ENCODE measurements around the gene DHX16. TPM values are rescaled to one million over a fixed set of nuclear protein-coding genes. Genes with fewer than 3 reads are reported as not detected.

Gene DHX16
- total RNA-seq, 2 experiments from 2014 or later, result 34.5 to 36.7 TPM

Other genes starting within 250 kb of the DHX16 start
- gene HLA-E, start 183.5 kb downstream of the DHX16 start, total RNA-seq, result 100 to 1,000 TPM; 451 to 502 TPM
- 100 to 1,000 TPM in 1 of 2 experiments, 10 to 100 TPM in 1; 91.3 to 104 TPM for gene GNL1, start 116.5 kb downstream of the DHX16 start, total RNA-seq
- gene PRR3, start 115.7 kb downstream of the DHX16 start, total RNA-seq, result 10 to 100 TPM; 29.4 to 45.8 TPM
- 100 to 1,000 TPM in 1 of 2 experiments, 10 to 100 TPM in 1; 100.0 to 105 TPM for gene ABCF1, start 101.6 kb downstream of the DHX16 start, total RNA-seq
- gene PPP1R10, start 55.8 kb downstream of the DHX16 start, total RNA-seq, result 10 to 100 TPM; 75.6 to 100.0 TPM
- 100 to 1,000 TPM; 111 to 114 TPM for gene MRPS18B, start 55.2 kb downstream of the DHX16 start, total RNA-seq
- gene ATAT1, start 46.1 kb downstream of the DHX16 start, total RNA-seq, result 1 to 10 TPM; 7.1 to 9.2 TPM
- gene C6orf136, start 25.9 kb downstream of the DHX16 start, total RNA-seq, result 10 to 100 TPM; 26.5 to 30.8 TPM
- 100 to 1,000 TPM; 145 to 186 TPM for gene PPP1R18, start 13.6 kb upstream of the DHX16 start, total RNA-seq
- 10 to 100 TPM; 25.8 to 36.4 TPM for gene NRM, start 18.0 kb upstream of the DHX16 start, total RNA-seq
- 100 to 1,000 TPM in 1 of 2 experiments, 10 to 100 TPM in 1; 92.0 to 101 TPM for gene MDC1, start 44.3 kb upstream of the DHX16 start, total RNA-seq
- gene TUBB, start 47.3 kb upstream of the DHX16 start, total RNA-seq, result 1,000 to 10,000 TPM; 1,569 to 1,746 TPM
- 100 to 1,000 TPM; 155 to 188 TPM for gene FLOT1, start 69.7 kb upstream of the DHX16 start, total RNA-seq
- 100 to 1,000 TPM; 196 to 221 TPM for gene IER3, start 71.5 kb upstream of the DHX16 start, total RNA-seq
- gene DDR1, start 211.5 kb upstream of the DHX16 start, total RNA-seq, result 10 to 100 TPM in 1 of 2 experiments, 1 to 10 TPM in 1; 9.5 to 12.6 TPM
- gene GTF2H4, start 235.2 kb upstream of the DHX16 start, total RNA-seq, result 10 to 100 TPM; 35.9 to 40.9 TPM
- gene VARS2, start 241.2 kb upstream of the DHX16 start, total RNA-seq, result 10 to 100 TPM; 68.1 to 81.1 TPM

Data from activated CD4-positive, alpha-beta T cell treated with anti-CD3 and anti-CD28 coated beads for 36 hours (primary cell).